ENCODE measurements around the gene LITAF. TPM values are rescaled to one million over a fixed set of nuclear protein-coding genes. Genes with fewer than 3 reads are reported as not detected.

LITAF gene
- total RNA-seq, 1 donor from 2014 or later: 121 TPM

DNA sequence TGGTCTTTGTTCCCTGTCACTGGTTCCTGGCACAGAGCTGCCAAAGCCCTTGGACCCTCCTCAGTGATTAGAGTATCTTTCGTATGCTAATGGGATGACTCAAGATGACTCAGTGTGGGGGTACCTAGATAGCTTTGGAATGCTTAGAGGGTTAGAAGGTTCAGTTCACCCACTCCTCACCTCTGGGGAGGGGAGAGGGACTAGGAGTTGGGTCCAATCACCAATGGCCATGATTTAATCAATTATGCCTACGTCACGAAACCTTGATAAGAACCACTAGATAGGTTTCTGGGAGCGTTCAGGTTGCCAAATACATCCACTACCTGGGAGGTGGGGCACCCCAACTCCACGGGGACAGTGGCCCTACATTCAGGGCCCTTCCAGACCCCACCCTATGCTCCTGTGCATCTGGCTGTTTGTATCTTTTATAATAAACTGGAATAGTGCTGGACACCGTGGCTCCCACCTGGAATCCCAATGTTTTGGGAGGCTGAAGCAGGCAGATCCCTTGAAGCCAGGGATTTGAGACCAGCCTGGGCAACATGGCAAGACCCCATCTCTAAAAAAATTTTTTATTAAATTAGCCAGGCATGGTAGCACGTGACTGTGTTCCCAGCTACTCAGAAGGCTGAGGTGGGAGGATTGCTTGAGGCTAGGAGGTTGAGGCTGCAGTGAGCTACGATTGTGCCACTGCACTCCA lies 29.2 kb upstream of the LITAF start:
- H3K4me1 Mint-ChIP-seq (ENCODE audit: low read depth): peaks cover 18% of the 10 kb centered on the region
- peaks cover 8% of the 10 kb centered on the region for H3K9me3 Mint-ChIP-seq
- intact Hi-C loops (cut with micrococcal nuclease): loop anchor here (1.0 kb wide), 1 partner anchor 8 kb away; no protein-coding TSS in a partner anchor
- H3K27ac Mint-ChIP-seq: no peak overlapping the region
- DNase-seq (ENCODE audit: low spot score): no peak
- H3K36me3 Mint-ChIP-seq (ENCODE audit: low read depth): peaks cover 6% of the 10 kb centered on the region
- H3K4me3 Mint-ChIP-seq (ENCODE audit: low read depth): no peak overlapping the region
- H3K27me3 Mint-ChIP-seq (ENCODE audit: low read depth): peaks cover under 1% of the 10 kb centered on the region

- no peak for DNase-seq (ENCODE audit: low spot score)
- H3K36me3 Mint-ChIP-seq (ENCODE audit: low read depth): no peaks in the 10 kb centered on the region
- no peak overlapping the region for H3K27ac Mint-ChIP-seq
- H3K4me1 Mint-ChIP-seq (ENCODE audit: low read depth): peaks cover 12% of the 10 kb centered on the region
- no peaks in the 10 kb centered on the region for H3K9me3 Mint-ChIP-seq
- intact Hi-C loops (cut with micrococcal nuclease): loop anchor here (5.0 kb wide), 1 partner anchor 52 kb away; no protein-coding TSS in a partner anchor
- H3K4me3 Mint-ChIP-seq (ENCODE audit: low read depth): no peak overlapping the region
- H3K27me3 Mint-ChIP-seq (ENCODE audit: low read depth): peaks cover 5% of the 10 kb centered on the region
Measured at GRCh38 chr16:11614587-11615175, 28.0 kb upstream of the LITAF start.

DNA sequence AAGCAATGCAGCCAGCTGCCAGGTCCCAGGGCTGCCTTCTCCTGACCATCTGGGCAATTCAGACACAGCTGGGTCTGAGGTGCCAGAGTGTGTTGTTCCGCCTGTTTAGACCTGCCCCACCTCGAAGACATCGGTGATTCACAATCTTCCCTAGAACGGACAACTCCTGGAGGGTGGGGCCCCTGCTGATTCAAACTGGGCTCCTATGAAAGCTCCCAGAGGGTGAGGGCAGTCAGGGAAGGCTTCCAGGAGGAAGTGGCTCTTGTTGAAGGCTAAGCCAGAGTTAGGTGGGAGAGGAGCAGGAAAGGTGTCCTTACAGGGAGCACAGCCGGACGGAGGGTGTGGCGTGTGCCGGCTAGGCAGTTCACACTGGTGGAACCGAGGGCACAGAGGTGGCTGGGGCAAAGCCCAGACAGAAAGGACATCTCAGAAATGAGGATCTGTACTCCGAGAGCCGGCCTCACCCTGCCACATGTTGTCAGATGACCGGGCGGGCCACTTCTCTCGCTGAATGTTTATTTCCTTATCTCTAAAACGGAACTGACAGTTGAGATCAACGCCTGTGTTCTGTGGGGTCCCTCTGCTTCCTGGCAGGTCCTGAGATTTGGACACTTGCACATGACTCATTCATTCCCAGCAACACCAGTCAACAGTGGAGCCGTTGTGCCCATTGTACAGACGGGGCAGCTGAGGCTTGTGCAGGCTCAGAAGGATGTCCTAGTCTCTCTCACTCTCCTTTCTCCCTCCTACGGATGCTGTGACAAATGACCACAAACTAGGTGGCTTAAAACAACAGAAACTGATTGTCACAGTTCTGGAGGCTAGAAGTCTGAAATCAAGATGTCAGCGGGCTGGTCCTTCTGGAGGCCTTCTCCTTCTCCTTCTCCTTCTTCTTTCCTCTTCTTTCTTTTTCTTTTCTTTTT lies 26.9 kb upstream of the LITAF start:
- peaks cover 5% of the 10 kb centered on the region for H3K27me3 Mint-ChIP-seq (ENCODE audit: low read depth)
- no peaks in the 10 kb centered on the region for H3K9me3 Mint-ChIP-seq
- H3K27ac Mint-ChIP-seq: no peak overlapping the region
- H3K4me1 Mint-ChIP-seq (ENCODE audit: low read depth): peaks cover 8% of the 10 kb centered on the region
- no peaks in the 10 kb centered on the region for H3K36me3 Mint-ChIP-seq (ENCODE audit: low read depth)
- H3K4me3 Mint-ChIP-seq (ENCODE audit: low read depth): no peak overlapping the region
- intact Hi-C loops (cut with micrococcal nuclease): loop anchor here (5.0 kb wide), 1 partner anchor 51 kb away; no protein-coding TSS in a partner anchor
- no peak for DNase-seq (ENCODE audit: low spot score)

DNA sequence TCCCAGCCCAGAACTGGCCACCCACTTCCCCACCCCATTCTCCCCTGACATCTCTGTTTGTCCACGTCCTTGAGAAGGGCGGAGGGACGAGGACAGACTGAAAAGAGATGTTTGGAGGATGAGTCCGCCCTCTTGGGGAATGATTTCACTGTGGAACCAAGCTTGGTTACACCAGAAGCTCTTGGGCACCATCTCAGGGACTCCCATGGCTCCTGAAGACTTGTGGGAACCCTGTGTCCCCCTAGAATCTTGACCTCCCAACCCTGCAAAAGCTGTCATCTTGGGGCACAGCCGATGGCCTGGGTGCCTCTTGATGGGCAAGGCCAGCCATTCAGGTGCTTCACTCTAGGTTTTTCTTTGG lies 25.9 kb upstream of the LITAF start:
- peaks cover 9% of the 10 kb centered on the region for H3K27me3 Mint-ChIP-seq (ENCODE audit: low read depth)
- H3K9me3 Mint-ChIP-seq: no peaks in the 10 kb centered on the region
- H3K4me1 Mint-ChIP-seq (ENCODE audit: low read depth): peaks cover 8% of the 10 kb centered on the region
- no peak overlapping the region for H3K27ac Mint-ChIP-seq
- no peak for DNase-seq (ENCODE audit: low spot score)
- no peak overlapping the region for H3K4me3 Mint-ChIP-seq (ENCODE audit: low read depth)
- no peaks in the 10 kb centered on the region for H3K36me3 Mint-ChIP-seq (ENCODE audit: low read depth)
- intact Hi-C loops (cut with micrococcal nuclease): loop anchor here (5.0 kb wide), 1 partner anchor 50 kb away; no protein-coding TSS in a partner anchor

DNA sequence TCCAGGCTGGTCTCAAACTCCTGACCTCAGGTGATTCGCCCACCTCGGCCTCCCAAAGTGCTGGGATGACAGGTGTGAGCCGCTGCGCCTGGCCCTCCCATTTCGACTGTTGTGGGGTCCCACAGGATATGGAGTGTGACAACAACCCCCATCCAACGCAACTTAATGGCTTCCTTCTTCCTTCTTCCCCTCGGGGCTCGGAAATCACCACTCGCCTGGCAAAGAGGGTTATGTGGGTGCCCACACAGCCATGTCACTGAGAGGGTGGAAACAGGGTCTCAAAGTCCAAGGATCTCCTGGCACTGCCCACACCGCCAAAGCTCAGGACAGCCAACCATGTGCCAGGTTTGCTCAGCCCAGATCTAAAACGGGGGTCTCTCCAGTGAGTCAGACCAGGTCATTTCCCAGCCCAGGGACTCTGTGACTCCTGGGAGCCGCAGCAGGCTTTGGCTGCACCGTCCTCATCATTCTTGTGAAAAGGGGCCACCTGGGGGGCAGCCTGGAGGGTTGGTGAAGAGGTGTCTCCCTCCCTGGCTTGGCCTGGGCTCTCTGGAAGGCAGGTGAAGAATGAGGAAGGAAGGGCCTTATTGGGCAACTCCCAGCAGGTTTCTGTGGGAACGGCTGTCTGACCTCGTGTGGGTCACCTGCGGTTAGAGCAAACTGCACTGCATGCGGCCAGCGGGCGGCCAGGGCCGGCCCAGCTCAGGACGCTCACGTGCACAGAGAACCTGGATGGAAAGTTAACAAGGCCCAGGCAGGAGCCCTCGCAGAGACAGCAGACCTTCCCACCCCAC lies 25.3 kb upstream of the LITAF start:
- Mint-ChIP-seq H3K27me3 (ENCODE audit: low read depth) (peaks cover 9% of the 10 kb centered on the region), H3K36me3 (ENCODE audit: low read depth) (no peaks in the 10 kb centered on the region), H3K9me3 (no peaks in the 10 kb centered on the region), H3K27ac (no peak overlapping the region), H3K4me3 (ENCODE audit: low read depth) (no peak overlapping the region), H3K4me1 (ENCODE audit: low read depth) (peaks cover 8% of the 10 kb centered on the region)
- intact Hi-C loops (cut with micrococcal nuclease): loop anchor here (5.0 kb wide), 1 partner anchor 50 kb away; no protein-coding TSS in a partner anchor
- no peak for DNase-seq (ENCODE audit: low spot score)

GRCh38 chr16:11610580-11610979 lies 23.9 kb upstream of the LITAF start:
- Mint-ChIP-seq H3K27ac (no peak overlapping the region), H3K9me3 (no peaks in the 10 kb centered on the region), H3K36me3 (ENCODE audit: low read depth) (no peaks in the 10 kb centered on the region), H3K4me1 (ENCODE audit: low read depth) (peaks cover 8% of the 10 kb centered on the region), H3K27me3 (ENCODE audit: low read depth) (peaks cover 9% of the 10 kb centered on the region), H3K4me3 (ENCODE audit: low read depth) (no peak overlapping the region)
- no peak for DNase-seq (ENCODE audit: low spot score)
- intact Hi-C loops (cut with micrococcal nuclease): loop anchor here (5.0 kb wide), 1 partner anchor 48 kb away; no protein-coding TSS in a partner anchor

DNA sequence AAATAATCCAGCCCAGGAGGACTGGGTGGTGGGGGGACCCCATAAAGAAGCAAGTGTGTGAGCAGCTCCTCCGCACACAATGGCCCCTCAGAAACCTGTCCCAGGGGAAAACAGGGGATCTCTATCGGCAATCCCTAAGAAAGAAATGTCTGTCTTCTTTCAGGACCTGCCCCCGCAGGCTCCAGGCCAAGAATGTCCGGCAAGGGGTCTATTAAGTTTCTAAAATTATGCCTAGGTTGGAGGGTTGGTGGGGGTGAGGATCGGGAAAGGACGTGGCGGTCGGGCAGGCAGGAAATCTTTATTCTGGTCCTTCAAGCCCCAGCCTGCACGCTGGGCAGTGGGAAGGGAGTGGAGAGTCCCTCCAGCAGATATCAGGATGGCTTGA lies 23.4 kb upstream of the LITAF start:
- H3K36me3 Mint-ChIP-seq (ENCODE audit: low read depth): no peaks in the 10 kb centered on the region
- intact Hi-C loops (cut with micrococcal nuclease): loop anchor here (5.0 kb wide), 1 partner anchor 48 kb away; no protein-coding TSS in a partner anchor
- no peak overlapping the region for H3K4me3 Mint-ChIP-seq (ENCODE audit: low read depth)
- peaks cover 8% of the 10 kb centered on the region for H3K4me1 Mint-ChIP-seq (ENCODE audit: low read depth)
- DNase-seq (ENCODE audit: low spot score): no peak
- H3K27ac Mint-ChIP-seq: no peak overlapping the region
- peaks cover 9% of the 10 kb centered on the region for H3K27me3 Mint-ChIP-seq (ENCODE audit: low read depth)
- H3K9me3 Mint-ChIP-seq: no peaks in the 10 kb centered on the region

GRCh38 chr16:11609474-11610120 lies 22.9 kb upstream of the LITAF start:
- intact Hi-C loops (cut with micrococcal nuclease): loop anchor here (5.0 kb wide), 1 partner anchor 47 kb away; no protein-coding TSS in a partner anchor
- peaks cover 8% of the 10 kb centered on the region for H3K4me1 Mint-ChIP-seq (ENCODE audit: low read depth)
- H3K36me3 Mint-ChIP-seq (ENCODE audit: low read depth): no peaks in the 10 kb centered on the region
- no peak overlapping the region for H3K4me3 Mint-ChIP-seq (ENCODE audit: low read depth)
- no peak overlapping the region for H3K27ac Mint-ChIP-seq
- DNase-seq (ENCODE audit: low spot score): no peak
- H3K27me3 Mint-ChIP-seq (ENCODE audit: low read depth): peaks cover 9% of the 10 kb centered on the region
- no peaks in the 10 kb centered on the region for H3K9me3 Mint-ChIP-seq

GRCh38 chr16:11605891-11606290 lies 19.2 kb upstream of the LITAF start:
- no peak for DNase-seq (ENCODE audit: low spot score)
- intact Hi-C loops (cut with micrococcal nuclease): no loop called here
- peaks cover 2% of the 10 kb centered on the region for H3K4me1 Mint-ChIP-seq (ENCODE audit: low read depth)
- H3K9me3 Mint-ChIP-seq: no peaks in the 10 kb centered on the region
- peaks cover 9% of the 10 kb centered on the region for H3K27me3 Mint-ChIP-seq (ENCODE audit: low read depth)
- no peak overlapping the region for H3K27ac Mint-ChIP-seq
- no peaks in the 10 kb centered on the region for H3K36me3 Mint-ChIP-seq (ENCODE audit: low read depth)
- H3K4me3 Mint-ChIP-seq (ENCODE audit: low read depth): no peak overlapping the region

DNA sequence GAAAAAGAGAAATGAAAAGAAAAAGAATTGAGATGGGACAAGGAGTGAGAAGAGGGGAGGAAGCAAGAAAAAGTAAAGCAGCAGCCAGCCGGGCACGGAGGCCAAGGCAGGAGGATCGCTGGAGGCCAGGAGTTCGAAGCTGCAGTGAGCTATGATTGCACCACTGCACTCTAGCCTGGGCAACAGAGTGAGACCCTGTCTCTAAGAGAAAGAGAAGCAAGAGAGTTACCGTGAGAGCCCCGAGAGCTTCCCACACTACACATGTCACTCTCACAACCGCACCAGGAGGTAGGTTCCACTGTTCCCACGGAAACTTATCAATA lies 18.8 kb upstream of the LITAF start:
- peaks cover 5% of the 10 kb centered on the region for H3K27me3 Mint-ChIP-seq (ENCODE audit: low read depth)
- no peaks in the 10 kb centered on the region for H3K9me3 Mint-ChIP-seq
- H3K36me3 Mint-ChIP-seq (ENCODE audit: low read depth): no peaks in the 10 kb centered on the region
- no peak for DNase-seq (ENCODE audit: low spot score)
- peaks cover 2% of the 10 kb centered on the region for H3K4me1 Mint-ChIP-seq (ENCODE audit: low read depth)
- H3K4me3 Mint-ChIP-seq (ENCODE audit: low read depth): no peak overlapping the region
- no peak overlapping the region for H3K27ac Mint-ChIP-seq
- intact Hi-C loops (cut with micrococcal nuclease): no loop called here

DNA sequence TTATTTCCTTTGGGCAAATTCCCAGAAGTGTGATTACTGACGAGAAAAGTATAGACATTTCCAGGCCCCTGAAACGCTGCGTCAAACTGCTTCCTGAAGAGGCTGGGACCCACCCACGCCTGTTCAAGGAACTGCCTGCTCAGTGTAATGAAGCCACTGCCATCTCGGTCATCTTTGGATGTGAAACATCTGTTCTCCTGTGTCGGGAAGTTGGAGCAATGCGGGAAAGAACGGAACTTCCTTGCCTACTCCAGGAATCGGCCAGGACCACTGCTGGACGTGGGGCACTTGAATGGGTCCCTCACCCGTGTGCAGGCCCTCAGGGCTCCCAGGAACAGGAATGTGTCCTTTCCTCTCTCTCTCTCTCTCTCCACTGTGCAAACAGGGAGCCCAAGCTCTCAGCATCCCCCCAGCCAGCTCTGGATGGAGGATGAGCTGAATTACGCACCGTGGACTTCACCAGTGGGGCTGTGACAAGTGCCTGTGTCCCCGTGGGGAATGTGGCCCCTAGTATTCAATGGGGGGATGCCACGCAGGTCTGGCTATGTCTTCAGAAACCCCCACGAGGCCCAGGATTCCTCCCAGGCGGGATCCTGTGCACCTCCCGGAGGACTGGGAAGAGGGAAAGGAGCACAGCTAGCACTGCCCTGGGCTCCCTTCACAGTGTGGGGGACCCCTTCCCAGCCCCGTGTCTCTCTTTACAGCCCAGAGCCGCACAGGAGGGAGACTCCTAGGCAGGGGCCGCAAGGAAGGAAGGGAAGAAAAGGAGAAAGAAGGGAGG lies 18.3 kb upstream of the LITAF start:
- no peak overlapping the region for H3K27ac Mint-ChIP-seq
- peaks cover 2% of the 10 kb centered on the region for H3K4me1 Mint-ChIP-seq (ENCODE audit: low read depth)
- peaks cover 4% of the 10 kb centered on the region for H3K27me3 Mint-ChIP-seq (ENCODE audit: low read depth)
- intact Hi-C loops (cut with micrococcal nuclease): no loop called here
- no peak overlapping the region for H3K4me3 Mint-ChIP-seq (ENCODE audit: low read depth)
- H3K9me3 Mint-ChIP-seq: no peaks in the 10 kb centered on the region
- no peaks in the 10 kb centered on the region for H3K36me3 Mint-ChIP-seq (ENCODE audit: low read depth)
- DNase-seq (ENCODE audit: low spot score): no peak

All from activated T-helper 2 cell treated with anti-CD3 and anti-CD28 coated beads, Interferon-gamma antibody, Interleukin-2, Interleukin-4, amounts not matched to agents 10 μg/mL and 5 μg/mL and 100 μg/mL, durations not matched to agents 14 hours and 24 hours and 36 hours (primary cell).